OCI-LY3 (cell line): ENCODE results near the gene DDX17.

Experiments used
- H2AFZ ChIP-seq: fragments of 200-600, 300-600 bp; shearing (Covaris generic); 2 replicates; pipeline ENCODE4 v1.6.0; 2014; ENCODE audit warnings: antibody characterized with exemption, low read depth, low read length
- H3K27ac ChIP-seq: fragments of 200-600, 300-600 bp; sonication (generic); 2 replicates; pipeline ENCODE4 v1.5.1; 2014; ENCODE audit warnings: mild to moderate bottlenecking, low read length, moderate library complexity, mixed read lengths
- H3K27me3 ChIP-seq: fragments of 200-600, 300-600 bp; sonication (generic); 2 replicates; pipeline ENCODE4 v1.6.1; 2014; ENCODE audit warnings: low read depth, low read length, mixed read lengths
- H3K36me3 ChIP-seq: fragments of 200-600, 300-600 bp; sonication (generic); replicated peaks from 2 replicates; pipeline ENCODE3; 2014; ENCODE audit warnings: low read depth, low read length, mixed read lengths
- H3K4me1 ChIP-seq: fragments of 300-600, 200-600 bp; sonication (generic); 2 replicates; pipeline ENCODE4 v1.6.1; 2014; ENCODE audit warnings: low read length, mixed read lengths
- H3K4me2 ChIP-seq: fragments of 200-600, 300-600 bp; sonication (generic); 2 replicates; pipeline ENCODE4 v1.6.1; 2014; ENCODE audit warnings: low read length, mixed read lengths
- H3K4me3 ChIP-seq: fragments of 300-600, 200-600 bp; sonication (generic); 2 replicates; pipeline ENCODE4 v1.5.1; 2014; ENCODE audit warnings: antibody characterized with exemption, mild to moderate bottlenecking, low read length, moderate library complexity
- H3K79me2 ChIP-seq: fragments of 300-600, 200-600 bp; shearing (Covaris generic); 2 replicates; pipeline ENCODE4 v1.6.1; 2014; ENCODE audit warnings: mild to moderate bottlenecking, low read length, mixed read lengths
- H3K9ac ChIP-seq: fragments of 300-600, 200-600 bp; shearing (Covaris generic); 2 replicates; pipeline ENCODE4 v1.6.0; 2014; ENCODE audit warnings: mild to moderate bottlenecking, low read length, moderate library complexity
- H3K9me3 ChIP-seq: fragments of 200-600, 300-600 bp; shearing (Covaris generic); 2 replicates; pipeline ENCODE4 v1.6.1; 2014; ENCODE audit warnings: low read length, mixed read lengths; ENCODE audit not compliant: insufficient read depth
- H4K20me1 ChIP-seq: fragments of 200-600, 300-600 bp; sonication (generic); 2 replicates; pipeline ENCODE4 v1.6.1; 2016; ENCODE audit warnings: low read length, mixed read lengths; ENCODE audit not compliant: insufficient read depth
- CTCF ChIP-seq: fragments of 200-600, 300-600 bp; sonication (generic); IDR thresholded peaks from 2 replicates; pipeline ENCODE4 v1.5.1; 2014; ENCODE audit warnings: antibody characterized with exemption, low read length, low read depth
- EZH2phosphoT487 ChIP-seq: fragments of 200-600 bp; shearing (Covaris generic); IDR thresholded peaks from 2 replicates; pipeline ENCODE4 v1.6.1; 2018; ENCODE audit warnings: antibody characterized with exemption, mixed run types, low read depth

Gene DDX17

GRCh38 chr22:38506118-38506962 lies at the start of gene DDX17:
Gene DDX17 (minus strand): TSS chr22:38506311.
- Histone ChIP-seq H2AFZ (peak within 1 kb of the TSS; percentile 90), H3K27ac (peak within 1 kb of the TSS; percentile 87), H3K4me3 (peak within 1 kb of the TSS; percentile 97), H3K9me3 (no peaks in the 10 kb centered on the region), H3K79me2 (peaks cover 52% of the 10 kb centered on the region), H4K20me1 (peaks cover 33% of the 10 kb centered on the region), H3K4me2 (peak within 1 kb of the TSS; percentile 86), H3K36me3 (peaks cover 38% of the 10 kb centered on the region), H3K4me1 (peaks cover 26% of the 10 kb centered on the region), H3K27me3 (no peaks in the 10 kb centered on the region), H3K9ac (peak within 1 kb of the TSS; percentile 100)
- TF ChIP-seq CTCF (no peak), EZH2phosphoT487 (no peak)

GRCh38 chr22:38554281-38554680 lies 48.2 kb upstream of the DDX17 start:
- Histone ChIP-seq H3K4me3 (no peak overlapping the region), H3K36me3 (peaks cover 5% of the 10 kb centered on the region), H3K4me1 (peaks cover 8% of the 10 kb centered on the region), H3K27me3 (no peaks in the 10 kb centered on the region), H3K79me2 (no peaks in the 10 kb centered on the region), H3K27ac (no peak overlapping the region), H3K9me3 (no peaks in the 10 kb centered on the region), H2AFZ (no peak overlapping the region), H3K4me2 (no peak overlapping the region), H3K9ac (no peak overlapping the region), H4K20me1 (no peaks in the 10 kb centered on the region)
- no peak for TF ChIP-seq CTCF
- TF ChIP-seq EZH2phosphoT487, result no peak

DNA sequence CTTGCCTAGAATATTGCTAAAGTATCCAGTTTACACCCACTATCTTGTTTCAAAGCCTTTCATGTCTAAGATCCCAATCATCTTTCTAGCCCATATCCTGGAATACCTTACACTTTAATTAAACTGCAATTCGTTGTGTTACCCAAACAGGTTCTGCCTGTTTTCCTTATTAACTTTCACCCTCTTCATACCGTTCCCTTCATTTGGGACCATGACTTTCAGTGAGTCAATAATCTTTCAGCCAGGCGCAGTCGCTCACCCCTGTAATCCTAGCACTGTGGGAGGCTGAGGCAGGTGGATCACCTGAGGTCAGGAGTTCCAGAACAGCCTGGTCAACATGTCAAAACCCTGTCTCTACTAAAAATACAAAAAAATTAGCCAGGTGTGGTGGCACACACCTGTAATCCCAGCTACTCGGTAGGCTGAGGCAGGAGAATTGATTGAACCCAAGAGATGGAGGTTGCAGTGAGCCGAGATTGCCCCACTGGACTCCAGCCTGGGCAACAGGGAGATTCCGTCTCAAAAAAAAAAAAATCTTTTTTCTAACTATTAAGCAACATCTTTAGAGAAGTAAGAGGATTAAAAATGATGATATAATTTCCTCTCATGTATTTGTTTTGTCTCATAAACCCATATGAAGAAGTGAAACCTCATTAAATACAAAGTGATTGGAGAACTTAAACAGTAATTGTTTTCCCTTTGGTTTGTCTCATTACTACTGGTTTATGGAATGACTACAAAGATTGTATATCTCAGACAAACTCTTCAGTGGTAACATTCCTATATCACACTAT lies 43.2 kb upstream of the DDX17 start:
- H3K79me2 ChIP-seq, result no peaks in the 10 kb centered on the region
- peaks cover 8% of the 10 kb centered on the region for H3K4me1 ChIP-seq
- H3K9ac ChIP-seq, result no peak overlapping the region
- peaks cover 16% of the 10 kb centered on the region for H3K36me3 ChIP-seq
- no peak overlapping the region for H2AFZ ChIP-seq
- H4K20me1 ChIP-seq, result no peaks in the 10 kb centered on the region
- no peak for TF ChIP-seq EZH2phosphoT487
- no peak for TF ChIP-seq CTCF
- H3K4me3 ChIP-seq, result no peak overlapping the region
- H3K27me3 ChIP-seq, result no peaks in the 10 kb centered on the region
- no peak overlapping the region for H3K4me2 ChIP-seq
- no peak overlapping the region for H3K27ac ChIP-seq
- no peaks in the 10 kb centered on the region for H3K9me3 ChIP-seq

DNA sequence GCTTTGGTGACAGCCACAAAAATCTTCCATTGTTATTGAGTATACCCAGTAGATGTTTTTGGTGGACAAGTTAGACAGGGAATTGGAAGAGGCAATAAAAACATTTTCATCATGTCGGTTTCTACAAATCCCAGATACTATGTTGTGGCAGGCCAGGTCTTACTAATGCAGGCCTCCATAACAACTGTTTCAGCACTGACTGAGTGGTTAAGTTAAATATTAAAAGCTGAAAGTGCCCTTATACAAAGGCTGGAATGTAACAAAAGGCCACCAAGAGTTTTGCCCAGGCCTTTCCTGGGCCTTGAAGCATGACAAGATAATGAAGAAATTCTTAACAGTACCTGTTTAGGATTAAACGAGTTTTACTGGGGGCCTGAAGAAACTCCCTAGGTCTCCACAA lies 34.6 kb upstream of the DDX17 start:
- TF ChIP-seq EZH2phosphoT487 (no peak), CTCF (no peak)
- H3K4me1 ChIP-seq, result no peaks in the 10 kb centered on the region
- no peaks in the 10 kb centered on the region for H3K27me3 ChIP-seq
- peaks cover 12% of the 10 kb centered on the region for H3K36me3 ChIP-seq
- no peak overlapping the region for H3K4me3 ChIP-seq
- peaks cover 5% of the 10 kb centered on the region; the same call in 1 of the 2 replicates for H3K9me3 ChIP-seq
- H3K9ac ChIP-seq, result no peak overlapping the region
- H2AFZ ChIP-seq, result no peak overlapping the region
- no peak overlapping the region for H3K4me2 ChIP-seq
- H3K27ac ChIP-seq, result no peak overlapping the region
- H4K20me1 ChIP-seq, result no peaks in the 10 kb centered on the region
- H3K79me2 ChIP-seq, result no peaks in the 10 kb centered on the region
